ENCODE data around the gene RABL6. TPM values are rescaled to one million over a fixed set of nuclear protein-coding genes. Genes with fewer than 3 reads are reported as not detected.

The RABL6 gene
- total and polyA plus RNA-seq, 2 of the 4 experiments (the other 2 are of a cell fraction): 37.1 to 47.5 TPM

DNA sequence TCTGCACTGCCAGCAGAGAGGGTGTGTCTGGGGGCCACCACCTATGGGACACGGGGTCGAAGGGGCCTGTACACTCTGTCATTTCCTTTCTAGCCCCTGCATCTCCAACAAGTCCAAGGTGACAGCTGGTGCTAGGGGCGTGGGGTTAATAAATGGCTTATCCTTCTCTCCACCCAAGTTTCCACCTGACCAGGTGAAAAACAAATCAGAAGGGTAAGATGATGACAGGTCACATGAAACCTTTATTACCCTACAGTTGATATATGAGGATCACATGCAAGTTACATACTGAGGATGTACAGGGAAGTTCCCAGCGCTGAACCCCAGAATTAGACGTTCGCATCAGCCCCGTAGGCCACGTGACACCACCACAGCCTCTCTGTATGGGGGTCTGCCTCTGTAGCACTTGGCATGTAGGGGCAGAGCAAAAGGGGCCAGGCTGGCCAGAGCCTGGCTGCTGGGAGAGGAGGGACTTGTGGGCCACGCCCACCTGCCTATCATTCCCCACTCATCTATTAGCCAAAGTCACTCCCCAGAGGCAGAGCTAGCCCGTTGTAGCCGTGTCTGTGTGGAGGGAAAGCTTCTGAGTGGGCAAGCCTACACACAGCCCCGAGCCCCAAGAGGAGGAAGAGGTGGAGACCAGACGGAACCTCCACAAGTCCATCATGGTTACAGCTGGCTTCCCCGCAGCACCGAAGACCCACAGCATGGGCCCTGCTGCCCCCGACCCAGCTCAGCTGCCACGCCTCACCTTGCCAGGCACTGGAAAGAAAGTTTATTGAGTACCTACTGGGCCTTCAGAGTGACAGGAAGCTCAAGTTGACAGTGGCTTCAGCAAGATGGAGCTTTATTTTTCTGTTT lies 14.4 kb upstream of the RABL6 start:
- no CpG with 5 or more reads among the region's 17 CpGs for whole genome bisulfite sequencing, 2 experiments (ENCODE audit: extremely low coverage in 2 of 2, insufficient read length in 1 of 2)
- in situ Hi-C loops (cut with MboI; ENCODE audit: low sequenced_read_pairs) (no loop called here), intact Hi-C loops (cut with micrococcal nuclease) (no loop called here), dilution Hi-C loops (cut with HindIII; ENCODE audit: low sequenced_read_pairs, unreplicated experiment) (no loop called here)
- Histone ChIP-seq H3K27ac (ENCODE audit: insufficient read depth, low read length) (no peak overlapping the region), H3K9me3 (ENCODE audit: control insufficient read depth, insufficient read depth, low read length) (no peaks in the 10 kb centered on the region), H4K5ac (ENCODE audit: low read depth, low read length) (no peak overlapping the region), H3K14ac (replicated peaks; ENCODE audit: low read depth, low read length) (no peak overlapping the region), H2AK5ac (ENCODE audit: low read depth, low read length) (peak overlapping the region; percentile 44; the same call in 1 of the 2 replicates), H3K9me1 (ENCODE audit: insufficient read depth, low read length) (no peaks in the 10 kb centered on the region), H4K91ac (ENCODE audit: insufficient read depth, low read depth, low read length) (no peak overlapping the region), H2AK9ac (replicated peaks; ENCODE audit: low read depth, low read length, poor library complexity) (no peak overlapping the region), H3K4me3 (ENCODE audit: insufficient read depth, low read depth, low read length) (no peak overlapping the region), H3K36me3 (ENCODE audit: control insufficient read depth, insufficient read depth, low read length) (peaks cover 8% of the 10 kb centered on the region; the same call in 1 of the 2 replicates), H3K4ac (ENCODE audit: low read depth, low read length) (no peak overlapping the region), H2BK15ac (ENCODE audit: low read depth, low read length) (no peak overlapping the region), H4K20me1 (ENCODE audit: insufficient read depth, low read length) (peaks cover 14% of the 10 kb centered on the region), H2AFZ (replicated peaks; ENCODE audit: low read length, poor library complexity) (no peak overlapping the region), H3K4me2 (ENCODE audit: low read depth, low read length) (no peak overlapping the region), H4K8ac (ENCODE audit: low read depth in 2 of 2, low read length in 2 of 2) (no peak overlapping the region), H3K18ac (ENCODE audit: low read depth, low read length) (no peak overlapping the region), H3K79me1 (ENCODE audit: low read depth in 1 of 2, low read length in 2 of 2) (peaks cover 3 to 24% of the 10 kb centered on the region in 2 experiments; a peak in 3 of 4 replicates), H2BK5ac (ENCODE audit: low read depth, low read length, poor library complexity, severe bottlenecking) (no peak overlapping the region), H3K56ac (ENCODE audit: extremely low read depth, insufficient read depth, low read length) (no peak overlapping the region), H2BK120ac (ENCODE audit: low read depth, low read length) (no peak overlapping the region), H3K23ac (ENCODE audit: low read depth, low read length) (no peak overlapping the region), H3K9ac (ENCODE audit: low read depth, low read length) (no peak overlapping the region), H3K4me1 (ENCODE audit: control insufficient read depth, insufficient read depth, low read length) (peaks cover 8% of the 10 kb centered on the region), H2BK20ac (ENCODE audit: low read depth, low read length) (no peak overlapping the region), H3K27me3 (ENCODE audit: control insufficient read depth, insufficient read depth, low read length) (peaks cover 4% of the 10 kb centered on the region; the same call in 1 of the 2 replicates)
- ChIA-PET POLR2A (ENCODE audit: unreplicated experiment) (no interaction called here), CTCF (no interaction called here)
- ATAC-seq (ENCODE audit: low read depth): no peak
- no TSS peak for BruUV-seq (replicated peaks)
- TF ChIP-seq NFE2L2 (IDR thresholded peaks at IDR 0.05; ENCODE audit: low read depth, low read length): no peak
- TF ChIP-seq FOS (IDR thresholded peaks at IDR 0.05; ENCODE audit: low read depth, low read length): no peak
- no peak for TF ChIP-seq RFX5 (IDR thresholded peaks at IDR 0.05; ENCODE audit: low read depth, low read length)
- no peak for TF ChIP-seq RAD21 (IDR thresholded peaks at IDR 0.05; ENCODE audit: low read length)
- TF ChIP-seq, protein P1, sequence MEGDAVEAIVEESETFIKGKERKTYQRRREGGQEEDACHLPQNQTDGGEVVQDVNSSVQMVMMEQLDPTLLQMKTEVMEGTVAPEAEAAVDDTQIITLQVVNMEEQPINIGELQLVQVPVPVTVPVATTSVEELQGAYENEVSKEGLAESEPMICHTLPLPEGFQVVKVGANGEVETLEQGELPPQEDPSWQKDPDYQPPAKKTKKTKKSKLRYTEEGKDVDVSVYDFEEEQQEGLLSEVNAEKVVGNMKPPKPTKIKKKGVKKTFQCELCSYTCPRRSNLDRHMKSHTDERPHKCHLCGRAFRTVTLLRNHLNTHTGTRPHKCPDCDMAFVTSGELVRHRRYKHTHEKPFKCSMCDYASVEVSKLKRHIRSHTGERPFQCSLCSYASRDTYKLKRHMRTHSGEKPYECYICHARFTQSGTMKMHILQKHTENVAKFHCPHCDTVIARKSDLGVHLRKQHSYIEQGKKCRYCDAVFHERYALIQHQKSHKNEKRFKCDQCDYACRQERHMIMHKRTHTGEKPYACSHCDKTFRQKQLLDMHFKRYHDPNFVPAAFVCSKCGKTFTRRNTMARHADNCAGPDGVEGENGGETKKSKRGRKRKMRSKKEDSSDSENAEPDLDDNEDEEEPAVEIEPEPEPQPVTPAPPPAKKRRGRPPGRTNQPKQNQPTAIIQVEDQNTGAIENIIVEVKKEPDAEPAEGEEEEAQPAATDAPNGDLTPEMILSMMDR (conservative IDR thresholded peaks at IDR 0.05; ENCODE audit: low read depth, low read length): no peak
- TF ChIP-seq, protein P2, sequence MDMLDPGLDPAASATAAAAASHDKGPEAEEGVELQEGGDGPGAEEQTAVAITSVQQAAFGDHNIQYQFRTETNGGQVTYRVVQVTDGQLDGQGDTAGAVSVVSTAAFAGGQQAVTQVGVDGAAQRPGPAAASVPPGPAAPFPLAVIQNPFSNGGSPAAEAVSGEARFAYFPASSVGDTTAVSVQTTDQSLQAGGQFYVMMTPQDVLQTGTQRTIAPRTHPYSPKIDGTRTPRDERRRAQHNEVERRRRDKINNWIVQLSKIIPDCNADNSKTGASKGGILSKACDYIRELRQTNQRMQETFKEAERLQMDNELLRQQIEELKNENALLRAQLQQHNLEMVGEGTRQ (IDR thresholded peaks at IDR 0.05; ENCODE audit: low read depth, low read length): no peak
- TF ChIP-seq MXI1 (IDR thresholded peaks at IDR 0.05; ENCODE audit: borderline replicate concordance, low read depth, low read length): no peak
- TF ChIP-seq, protein P3, sequence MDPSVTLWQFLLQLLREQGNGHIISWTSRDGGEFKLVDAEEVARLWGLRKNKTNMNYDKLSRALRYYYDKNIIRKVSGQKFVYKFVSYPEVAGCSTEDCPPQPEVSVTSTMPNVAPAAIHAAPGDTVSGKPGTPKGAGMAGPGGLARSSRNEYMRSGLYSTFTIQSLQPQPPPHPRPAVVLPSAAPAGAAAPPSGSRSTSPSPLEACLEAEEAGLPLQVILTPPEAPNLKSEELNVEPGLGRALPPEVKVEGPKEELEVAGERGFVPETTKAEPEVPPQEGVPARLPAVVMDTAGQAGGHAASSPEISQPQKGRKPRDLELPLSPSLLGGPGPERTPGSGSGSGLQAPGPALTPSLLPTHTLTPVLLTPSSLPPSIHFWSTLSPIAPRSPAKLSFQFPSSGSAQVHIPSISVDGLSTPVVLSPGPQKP (IDR thresholded peaks at IDR 0.05; ENCODE audit: borderline replicate concordance, low read depth, low read length): no peak
- no peak for TF ChIP-seq MAZ (IDR thresholded peaks at IDR 0.05; ENCODE audit: borderline replicate concordance, low read depth, low read length)
- TF ChIP-seq CHD1 (IDR thresholded peaks at IDR 0.05; ENCODE audit: low read depth, low read length): no peak
- no peak for TF ChIP-seq MAFK (IDR thresholded peaks at IDR 0.05; ENCODE audit: low read depth, low read length)
- TF ChIP-seq SMC3 (IDR thresholded peaks at IDR 0.05; ENCODE audit: low read depth, low read length): no peak
- TF ChIP-seq CEBPB (IDR thresholded peaks at IDR 0.05; ENCODE audit: low read depth, low read length): no peak
- no peak for TF ChIP-seq RCOR1 (IDR thresholded peaks at IDR 0.05; ENCODE audit: insufficient replicate concordance, low read length)
- no peak for DNase-seq

All from IMR-90 (cell line).